SK-N-SH (cell line): Measurements from ENCODE around the gene ATP2A3.

Experiments
- CTCF ChIP-seq: fragments of 200-600 bp; sonication (generic); IDR thresholded peaks from 2 replicates; pipeline ENCODE4 v1.6.1; 2017; ENCODE audit warnings: antibody characterized with exemption, mild to moderate bottlenecking, moderate library complexity
- GABPA ChIP-seq: IDR thresholded peaks from 2 replicates; pipeline ENCODE4 v1.4.0; 2012; ENCODE audit warnings: low read depth, mild to moderate bottlenecking
- IRF3 ChIP-seq: fragments of 150-350 bp; IDR thresholded peaks from 2 replicates; pipeline ENCODE4 v1.6.1; 2016; ENCODE audit warnings: mild to moderate bottlenecking, low read depth, low read length
- SIN3A ChIP-seq: IDR thresholded peaks from 2 replicates; pipeline ENCODE4 v1.6.1; 2012; ENCODE audit warnings: low read depth, mild to moderate bottlenecking, low read length, moderate library complexity, borderline replicate concordance
- SMC3 ChIP-seq: IDR thresholded peaks from 2 replicates; pipeline ENCODE4 v1.6.1; 2012; ENCODE audit warnings: low read depth, low read length, improper control_type of control experiment
- TCF12 ChIP-seq: IDR thresholded peaks from 2 replicates; pipeline ENCODE4 v1.4.0; 2012
- TEAD4 ChIP-seq: IDR thresholded peaks from 2 replicates; pipeline ENCODE4 v1.4.0; 2012; ENCODE audit warnings: mild to moderate bottlenecking, borderline replicate concordance; ENCODE audit not compliant: insufficient read depth

- no peak for TF ChIP-seq CTCF
- TF ChIP-seq SMC3, result no peak
- no peak for TF ChIP-seq SIN3A
- TF ChIP-seq IRF3, result no peak
- TF ChIP-seq GABPA, result no peak
- TF ChIP-seq TCF12, result no peak
- no peak for TF ChIP-seq TEAD4
Measured at GRCh38 chr17:3886776-3887175, 77.5 kb downstream of the ATP2A3 start.
